Adrenal gland (tissue), 5 donors: Measurements from ENCODE around the gene PLEKHG4B.

Experiments used
- POLR2A ChIP-seq, 2 donors: fragments of 450-650 bp; IDR thresholded peaks; one replicate each; pipeline ENCODE4 v1.6.1; 2017; ENCODE audit warnings: antibody characterized with exemption in 2 of 2, mild to moderate bottlenecking in 2 of 2, moderate library complexity in 1 of 2
- TF ChIP-seq, protein P1 (sequence below), 6 experiments: fragments of 450-650 bp in 4 of 6; fragments of 200-600 bp in 2 of 6; sonication (generic) in 1 of 6; IDR thresholded peaks; 1 replicate in 5 of 6; 2 replicates in 1 of 6; pipeline versions ENCODE4 v1.5.1 to v1.8.0; 2016 to 2021; ENCODE audit warnings: antibody characterized with exemption in 6 of 6, mild to moderate bottlenecking in 2 of 6, moderate library complexity in 1 of 6
- donor health status: DM: no; HTN: no; CAD: no.

DNA sequence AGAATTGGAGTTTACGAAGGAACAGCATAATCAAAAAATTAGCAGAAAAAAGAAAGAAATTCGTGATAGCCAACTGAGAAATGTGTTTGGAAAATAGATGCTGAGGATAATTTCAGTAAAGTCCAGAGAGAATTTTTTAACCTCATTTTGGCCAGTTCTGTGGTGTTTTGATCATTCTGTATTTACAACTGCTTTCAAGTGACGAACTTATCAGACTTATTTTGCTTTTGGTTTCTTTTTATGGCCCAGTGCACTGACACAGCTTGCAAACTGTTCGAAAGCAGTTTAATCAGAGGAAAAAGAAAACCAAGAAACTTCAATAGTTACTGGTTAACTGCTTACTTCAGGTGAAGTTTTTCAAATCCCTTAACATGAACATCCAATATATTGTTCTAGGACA, 128.0 kb downstream of the PLEKHG4B start:
- TF ChIP-seq, protein P1, sequence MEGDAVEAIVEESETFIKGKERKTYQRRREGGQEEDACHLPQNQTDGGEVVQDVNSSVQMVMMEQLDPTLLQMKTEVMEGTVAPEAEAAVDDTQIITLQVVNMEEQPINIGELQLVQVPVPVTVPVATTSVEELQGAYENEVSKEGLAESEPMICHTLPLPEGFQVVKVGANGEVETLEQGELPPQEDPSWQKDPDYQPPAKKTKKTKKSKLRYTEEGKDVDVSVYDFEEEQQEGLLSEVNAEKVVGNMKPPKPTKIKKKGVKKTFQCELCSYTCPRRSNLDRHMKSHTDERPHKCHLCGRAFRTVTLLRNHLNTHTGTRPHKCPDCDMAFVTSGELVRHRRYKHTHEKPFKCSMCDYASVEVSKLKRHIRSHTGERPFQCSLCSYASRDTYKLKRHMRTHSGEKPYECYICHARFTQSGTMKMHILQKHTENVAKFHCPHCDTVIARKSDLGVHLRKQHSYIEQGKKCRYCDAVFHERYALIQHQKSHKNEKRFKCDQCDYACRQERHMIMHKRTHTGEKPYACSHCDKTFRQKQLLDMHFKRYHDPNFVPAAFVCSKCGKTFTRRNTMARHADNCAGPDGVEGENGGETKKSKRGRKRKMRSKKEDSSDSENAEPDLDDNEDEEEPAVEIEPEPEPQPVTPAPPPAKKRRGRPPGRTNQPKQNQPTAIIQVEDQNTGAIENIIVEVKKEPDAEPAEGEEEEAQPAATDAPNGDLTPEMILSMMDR (IDR thresholded peaks at IDR 0.05), result no peak
- TF ChIP-seq POLR2A (IDR thresholded peaks at IDR 0.05), result peak in 1 of 2 donors; percentile 33
